Measurements from ENCODE around the gene CDX2.

- no peak for TF ChIP-seq CTCF (conservative IDR thresholded peaks at IDR 0.05; ENCODE audit: low read length)
- no peak for TF ChIP-seq EZH2phosphoT487 (IDR thresholded peaks at IDR 0.05; ENCODE audit: borderline replicate concordance, low read depth, low read length)
Measured at GRCh38 chr13:27981006-27981708, 12.0 kb upstream of the CDX2 start.

Data from OCI-LY7 (cell line).